ENCODE measurements around the gene SLC25A42. TPM values are rescaled to one million over a fixed set of nuclear protein-coding genes. Genes with fewer than 3 reads are reported as not detected.

SLC25A42 gene
- polyA plus RNA-seq, 2 of the 4 experiments (the other 2 are of a cell fraction): 0.92 to 1.3 TPM

GRCh38 chr19:19057720-19058119, 6.1 kb upstream of the SLC25A42 start:
- H3K4me3 ChIP-seq: no peak overlapping the region
- H3K4me2 ChIP-seq: no peak overlapping the region
- H3K27ac ChIP-seq: no peak overlapping the region
- FAIRE-seq (no peak), DNase-seq (ENCODE audit: low read depth in 1 of 2, low spot score in 1 of 2) (no peak), ATAC-seq (no peak)
- ChIA-PET POLR2A (no interaction called here), CTCF (interaction anchor here (1.2 kb wide), 1 partner anchor 117 kb away, joined by 6 read pairs; no protein-coding TSS in a partner anchor)
- TF ChIP-seq JUNB (IDR thresholded peaks at IDR 0.05): no peak
- TF ChIP-seq CEBPB (IDR thresholded peaks at IDR 0.05): no peak
- TF ChIP-seq RAD21 (conservative IDR thresholded peaks at IDR 0.05 in 1 of 2, IDR thresholded peaks at IDR 0.05 in 1 of 2): no peak
- no peak for TF ChIP-seq POLR2AphosphoS2 (conservative IDR thresholded peaks at IDR 0.05; ENCODE audit: low read length)
- no peak for TF ChIP-seq RNF2 (IDR thresholded peaks at IDR 0.05; ENCODE audit: borderline replicate concordance, low read depth)
- TF ChIP-seq ZNF302 (CRISPR knock-in tag; IDR thresholded peaks at IDR 0.05): no peak
- TF ChIP-seq CBX2 (IDR thresholded peaks at IDR 0.05; ENCODE audit: borderline replicate concordance, low read depth): no peak
- no peak for TF ChIP-seq ZC3H11A (IDR thresholded peaks at IDR 0.05)
- no peak for TF ChIP-seq JUN (IDR thresholded peaks at IDR 0.05)
- no peaks in the 10 kb centered on the region for H3K9me3 ChIP-seq
- WGBS (ENCODE audit: missing lambda C conversion rate): 78% methylated on average over 5 of the region's 7 CpGs
- H3K4me1 ChIP-seq: peaks cover 7% of the 10 kb centered on the region

GRCh38 chr19:19059018-19059836, 4.6 kb upstream of the SLC25A42 start:
- no peaks in the 10 kb centered on the region for H3K9me3 ChIP-seq
- no peak for ATAC-seq
- H3K4me2 ChIP-seq: no peak overlapping the region
- POLR2A ChIA-PET: no interaction called here
- CTCF ChIA-PET: interaction anchor here (1.2 to 1.4 kb wide), 2 partner anchors 8 to 81 kb away, joined by 3 to 4 read pairs; no protein-coding TSS in a partner anchor
- H3K4me1 ChIP-seq: peaks cover 11% of the 10 kb centered on the region
- TF ChIP-seq ESRRA (IDR thresholded peaks at IDR 0.05; ENCODE audit: borderline replicate concordance, low read length): no peak
- no peak for FAIRE-seq
- no peak overlapping the region for H3K4me3 ChIP-seq
- no peak overlapping the region for H3K27ac ChIP-seq
- WGBS (ENCODE audit: missing lambda C conversion rate): 78% methylated on average over 10 of the region's 17 CpGs
- DNase-seq (ENCODE audit: low read depth in 1 of 2, low spot score in 1 of 2): no peak

- no peak for DNase-seq (ENCODE audit: low read depth in 1 of 2, low spot score in 1 of 2)
- Histone ChIP-seq H3K4me1 (peaks cover 18% of the 10 kb centered on the region), H3K9me3 (no peaks in the 10 kb centered on the region), H3K4me3 (no peak overlapping the region), H3K4me2 (no peak overlapping the region), H3K27ac (no peak overlapping the region)
- no peak for FAIRE-seq
- ChIA-PET POLR2A (no interaction called here), CTCF (interaction anchor here (0.9 to 2.4 kb wide), 5 partner anchors 9 to 143 kb away, joined by 3 to 6 read pairs (median 3); partner anchors contain the start of gene NR2C2AP)
- TF ChIP-seq CHD2 (IDR thresholded peaks at IDR 0.05; ENCODE audit: low read length, partially characterized antibody) (no peak), HDAC2 (IDR thresholded peaks at IDR 0.05) (no peak), FOXS1 (CRISPR knock-in tag; IDR thresholded peaks at IDR 0.05) (no peak), FOSL2 (IDR thresholded peaks at IDR 0.05) (no peak), FOSL2 (CRISPR knock-in tag; IDR thresholded peaks at IDR 0.05) (no peak), GATA3 (IDR thresholded peaks at IDR 0.05; ENCODE audit: borderline replicate concordance) (no peak), TFCP2L1 (CRISPR knock-in tag; IDR thresholded peaks at IDR 0.05) (no peak), CHD4 (IDR thresholded peaks at IDR 0.05; ENCODE audit: borderline replicate concordance) (no peak), BHLHE40 (IDR thresholded peaks at IDR 0.05; ENCODE audit: low read depth, low read length) (no peak), EHF (CRISPR knock-in tag; IDR thresholded peaks at IDR 0.05) (no peak), RAD21 (conservative IDR thresholded peaks at IDR 0.05 in 1 of 2, IDR thresholded peaks at IDR 0.05 in 1 of 2) (no peak), SREBF2 (IDR thresholded peaks at IDR 0.05) (no peak), NPAS2 (CRISPR knock-in tag; IDR thresholded peaks at IDR 0.05; ENCODE audit: borderline replicate concordance) (no peak), HOXB5 (CRISPR knock-in tag; IDR thresholded peaks at IDR 0.05) (no peak), ESRRA (IDR thresholded peaks at IDR 0.05; ENCODE audit: borderline replicate concordance, low read length) (no peak), JUN (IDR thresholded peaks at IDR 0.05) (no peak)
- TF ChIP-seq, protein P1, sequence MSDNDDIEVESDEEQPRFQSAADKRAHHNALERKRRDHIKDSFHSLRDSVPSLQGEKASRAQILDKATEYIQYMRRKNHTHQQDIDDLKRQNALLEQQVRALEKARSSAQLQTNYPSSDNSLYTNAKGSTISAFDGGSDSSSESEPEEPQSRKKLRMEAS (IDR thresholded peaks at IDR 0.05): no peak
- ATAC-seq: no peak
- WGBS (ENCODE audit: missing lambda C conversion rate): 91% methylated on average over 12 of the region's 12 CpGs
These were observed 3.8 kb upstream of the SLC25A42 start for GRCh38 chr19:19059837-19060611.
